HG03039 (cell line): Measurements from ENCODE around the gene ETV5.

Experiments
- ATAC-seq: cut with Tn5 transposase; IDR thresholded peaks from one replicate; pipeline ENCODE4 v1.9.1; 2021; ENCODE audit warnings: mild to moderate bottlenecking, moderate library complexity; ENCODE audit not compliant: unreplicated experiment

The ETV5 gene

GRCh38 chr3:186070133-186070532 lies 38.8 kb downstream of the ETV5 start:
- ATAC-seq: no peak

GRCh38 chr3:186069199-186069598 lies 39.7 kb downstream of the ETV5 start:
- ATAC-seq: no peak

DNA sequence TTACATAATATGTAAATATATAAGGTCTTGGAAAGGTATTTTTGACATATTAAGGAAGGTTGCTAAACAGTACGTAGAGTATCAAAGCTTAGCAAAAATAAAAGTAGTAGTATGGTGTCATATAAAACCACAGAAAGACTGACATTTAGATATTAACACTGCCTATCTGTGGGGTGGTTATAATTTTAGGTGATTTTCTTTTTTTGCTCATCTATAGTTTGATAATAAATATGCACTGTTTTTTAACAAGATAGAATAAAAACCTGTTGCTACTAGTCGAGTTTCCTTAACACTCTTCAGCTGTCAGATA lies 40.7 kb downstream of the ETV5 start:
- ATAC-seq: no peak

- ATAC-seq: no peak
Observed at GRCh38 chr3:186067360-186068242, 41.3 kb downstream of the ETV5 start.

DNA sequence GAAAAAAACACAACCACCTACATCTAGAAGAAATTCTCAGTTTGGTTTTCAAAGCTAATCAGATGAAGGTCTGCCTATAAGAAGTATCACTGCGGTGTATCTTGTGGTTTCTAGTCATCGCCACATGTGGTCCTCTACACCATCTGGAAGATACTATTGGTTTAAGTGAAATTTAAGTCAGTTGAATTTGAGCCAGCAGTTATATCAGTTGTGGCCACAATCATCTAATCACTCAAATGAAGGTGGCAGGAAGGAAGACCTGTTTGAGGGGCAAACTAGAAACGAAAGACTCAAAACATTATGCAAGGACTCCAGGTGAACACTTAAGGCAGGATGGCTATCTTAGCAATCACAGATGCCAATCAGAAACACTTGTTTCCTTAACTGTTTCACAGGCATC lies 48.7 kb downstream of the ETV5 start:
- ATAC-seq: no peak

DNA sequence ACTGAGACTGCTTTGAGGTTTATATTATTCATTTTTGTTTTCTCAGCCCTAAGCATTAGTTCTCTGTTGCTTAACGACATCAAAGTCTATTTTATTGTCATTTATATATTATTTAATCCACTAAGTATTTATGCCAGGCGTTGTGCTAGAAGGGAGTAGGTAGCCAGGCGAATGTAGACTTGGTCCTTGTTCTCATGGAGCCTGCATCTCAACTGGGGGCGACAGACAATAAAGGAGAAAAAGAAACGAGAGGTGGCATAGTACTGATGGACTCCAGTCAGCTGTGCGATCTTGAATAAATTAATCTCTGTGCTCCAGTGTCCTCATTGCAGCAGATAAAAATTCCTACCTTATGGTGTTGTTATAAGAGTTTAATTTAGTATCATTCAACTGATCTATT lies 49.7 kb downstream of the ETV5 start:
- no peak for ATAC-seq

DNA sequence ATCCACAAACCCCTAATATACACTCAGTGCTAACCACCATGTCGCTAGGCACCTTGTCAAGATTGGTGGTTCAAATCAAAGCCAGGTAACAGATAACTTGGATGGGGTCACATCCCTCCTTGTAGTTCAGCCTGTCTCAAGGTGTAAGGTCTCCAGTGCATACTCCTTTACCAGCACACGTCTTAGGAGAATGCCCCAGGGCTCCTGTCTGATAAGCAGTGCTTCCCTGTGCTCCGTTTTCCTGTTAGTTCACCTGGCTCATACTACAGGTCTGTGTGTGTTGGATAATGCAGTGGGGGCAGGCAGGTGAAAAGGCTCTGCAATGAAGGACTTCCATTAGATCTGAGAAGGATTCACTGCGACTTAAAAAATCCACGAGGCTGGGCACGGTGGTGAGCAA lies 50.7 kb downstream of the ETV5 start:
- ATAC-seq: no peak

- no peak for ATAC-seq
Observed at GRCh38 chr3:186057594-186057993, 51.3 kb downstream of the ETV5 start.

DNA sequence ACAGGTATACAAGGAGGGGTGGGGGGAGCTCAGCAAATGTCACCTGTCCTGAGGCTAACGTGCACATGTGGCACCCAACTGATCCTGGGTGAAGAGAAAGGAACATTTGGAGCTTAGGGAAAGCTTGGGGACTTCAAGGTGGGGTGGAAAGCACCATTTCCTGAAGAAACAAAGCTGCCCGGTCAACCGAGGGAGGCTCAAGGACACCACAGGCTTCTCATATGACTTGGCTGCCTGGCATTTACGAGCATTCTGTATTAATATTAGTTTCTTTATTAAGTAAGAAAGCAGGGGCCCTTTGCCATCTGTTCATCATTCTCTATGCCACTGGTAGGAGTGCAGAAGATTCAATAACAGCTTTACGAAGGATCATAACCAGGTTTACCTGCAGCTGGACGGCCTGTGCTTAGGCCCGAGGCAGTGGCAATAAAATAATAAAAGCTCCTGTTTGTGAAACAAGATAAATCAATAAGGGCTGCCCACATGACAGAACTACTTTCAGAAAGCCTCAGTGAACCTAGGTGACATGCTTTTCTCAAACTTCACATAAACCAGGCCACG lies 54.0 kb downstream of the ETV5 start:
- no peak for ATAC-seq

- ATAC-seq: no peak
Observed at GRCh38 chr3:186053954-186054791, 54.7 kb downstream of the ETV5 start.

DNA sequence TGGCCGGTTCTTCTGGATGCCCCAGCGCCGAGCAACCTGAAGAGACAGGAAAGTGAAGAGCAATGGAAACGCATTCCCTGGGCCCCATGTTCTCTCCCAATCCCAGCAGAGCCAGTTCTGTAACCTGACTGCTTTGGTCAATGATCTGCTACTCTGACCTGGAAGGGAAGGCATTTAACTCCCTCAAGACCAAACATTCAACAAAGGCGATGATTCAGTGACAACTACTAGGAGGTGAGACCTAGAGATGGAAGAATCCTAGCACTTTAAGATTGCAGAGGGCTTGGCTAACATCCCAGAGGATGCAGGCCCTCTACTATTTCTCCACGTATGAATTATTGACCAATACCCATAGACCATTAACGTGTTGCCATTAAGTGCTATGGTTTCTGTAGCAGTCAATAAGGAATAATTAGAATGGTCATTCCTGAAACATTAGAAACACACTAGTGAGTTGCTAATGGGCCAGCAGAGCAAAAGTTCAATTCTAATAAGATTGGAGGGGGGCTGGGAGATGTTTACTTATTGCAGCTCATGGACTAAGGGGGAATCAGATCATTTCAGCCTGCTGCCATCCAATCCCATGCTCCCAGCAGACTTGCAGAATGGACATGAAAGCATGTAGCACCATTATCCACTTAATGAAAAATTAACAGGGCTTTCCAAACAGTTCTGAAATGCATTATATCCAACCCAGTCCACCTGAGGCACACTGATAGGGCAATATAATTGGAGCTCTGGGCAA lies 56.6 kb downstream of the ETV5 start:
- no peak for ATAC-seq

DNA sequence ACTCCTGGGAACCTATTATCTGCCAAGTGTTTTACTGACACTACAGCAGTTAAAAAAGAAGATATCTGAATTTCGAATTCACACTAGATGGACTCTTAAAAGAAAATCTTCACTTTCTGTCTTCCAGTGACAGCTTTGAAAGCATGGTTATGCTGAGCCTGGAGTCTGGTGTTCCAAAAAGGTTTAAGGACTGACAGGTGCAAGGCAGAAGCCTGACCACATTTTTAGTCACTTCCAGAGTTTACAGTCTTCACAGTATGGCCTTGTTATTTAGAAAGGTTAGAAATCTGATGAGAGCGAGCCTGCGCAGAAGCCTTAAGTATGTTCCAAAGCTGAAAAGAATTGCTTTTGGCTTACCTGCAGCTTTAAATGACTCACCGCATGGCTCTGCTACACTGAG lies 59.9 kb downstream of the ETV5 start:
- no peak for ATAC-seq

GRCh38 chr3:186048119-186048518 lies 60.8 kb downstream of the ETV5 start:
- ATAC-seq: no peak

DNA sequence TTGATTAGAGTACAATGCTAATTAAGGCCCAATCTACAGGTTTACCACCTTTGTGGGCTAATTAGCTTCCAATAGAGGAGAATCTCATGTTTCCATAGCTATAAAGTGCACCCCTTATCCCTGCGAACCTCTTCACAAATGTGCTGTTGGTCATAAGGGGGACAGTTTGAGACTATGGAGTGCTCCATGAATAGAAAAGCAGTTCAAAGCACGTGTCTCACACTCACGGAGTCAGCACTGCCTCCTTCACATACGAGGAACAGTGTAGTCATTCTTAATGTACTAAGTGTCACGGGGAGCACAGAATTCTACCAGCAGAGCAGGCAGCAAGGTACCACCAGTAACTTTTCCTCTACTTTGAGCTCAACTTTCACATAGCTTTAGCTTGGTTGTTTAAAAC lies 62.1 kb downstream of the ETV5 start:
- no peak for ATAC-seq

DNA sequence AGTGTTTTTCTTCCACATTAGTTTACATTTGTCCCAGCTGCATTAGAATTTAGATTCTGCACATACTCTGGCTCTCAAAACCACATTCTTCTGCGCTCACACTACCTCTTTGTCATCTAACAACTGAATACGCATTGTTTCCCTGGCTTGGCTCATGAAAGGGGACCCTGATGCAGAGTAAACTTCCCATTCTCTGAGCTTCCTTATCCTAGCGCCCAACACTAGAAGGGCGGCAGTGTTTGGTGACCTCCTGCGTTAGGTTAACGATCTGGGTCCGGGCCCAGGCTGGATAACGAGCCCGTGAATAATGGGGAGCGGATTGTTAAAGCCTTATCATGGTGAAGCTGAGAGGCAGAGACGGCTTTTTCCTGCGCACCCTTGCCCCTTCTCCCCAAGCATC lies 63.9 kb downstream of the ETV5 start:
- no peak for ATAC-seq

GRCh38 chr3:186044427-186044826 lies 64.5 kb downstream of the ETV5 start:
- no peak for ATAC-seq

- ATAC-seq: no peak
Observed at GRCh38 chr3:186042521-186043202, 66.2 kb downstream of the ETV5 start.

- ATAC-seq: no peak
Observed at GRCh38 chr3:186042036-186042435, 66.9 kb downstream of the ETV5 start.

DNA sequence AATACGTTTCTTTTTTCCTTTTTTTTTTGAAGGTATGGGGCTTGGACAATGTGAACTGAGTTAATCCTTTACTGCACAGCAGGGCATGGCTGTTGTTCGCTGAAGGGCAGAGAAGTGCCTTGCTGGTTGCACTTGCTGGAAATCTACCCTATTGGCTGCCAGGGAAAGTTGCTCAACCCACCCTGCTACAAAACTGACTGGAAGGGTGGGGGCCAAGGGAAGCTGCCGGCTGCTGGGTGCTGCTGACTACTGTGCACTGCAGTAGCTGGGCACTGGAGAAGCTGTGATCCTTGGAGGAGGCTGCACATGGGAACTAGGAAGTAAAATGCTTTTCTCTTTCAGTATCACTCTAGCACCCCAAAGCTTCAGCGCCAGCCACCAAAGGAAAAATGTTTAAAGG lies 70.5 kb downstream of the ETV5 start:
- ATAC-seq: no peak

GRCh38 chr3:186035277-186035676 lies 73.6 kb downstream of the ETV5 start:
- ATAC-seq: no peak

GRCh38 chr3:186032321-186032720 lies 76.6 kb downstream of the ETV5 start:
- no peak for ATAC-seq
